Esophagus (tissue), 2 donors: ENCODE results near the gene CEP68. TPM values are rescaled to one million over a fixed set of nuclear protein-coding genes. Genes with fewer than 3 reads are reported as not detected.

Experiments
- H3K27ac ChIP-seq, 2 donors: one replicate each; pipeline ENCODE4 v1.5.1; 2013; ENCODE audit warnings: low read depth in 2 of 2, mild to moderate bottlenecking in 2 of 2, inconsistent platforms in 1 of 2, low read length in 1 of 2, moderate library complexity in 1 of 2
- H3K27me3 ChIP-seq, 2 donors: one replicate each; pipeline ENCODE4 v1.6.1; 2013; ENCODE audit warnings: low read length in 2 of 2, control low read depth in 1 of 2, mild to moderate bottlenecking in 1 of 2; ENCODE audit not compliant: insufficient read depth in 2 of 2, control insufficient read depth in 1 of 2
- H3K36me3 ChIP-seq, 2 donors: one replicate each; pipeline ENCODE4 v1.6.1; 2013; ENCODE audit warnings: low read length in 1 of 2; ENCODE audit not compliant: control insufficient read depth in 2 of 2, insufficient read depth in 2 of 2
- H3K4me1 ChIP-seq, 2 donors: one replicate each; pipeline ENCODE4 v1.6.1; 2013; ENCODE audit warnings: low read length in 1 of 2; ENCODE audit not compliant: control insufficient read depth in 2 of 2, insufficient read depth in 2 of 2
- H3K4me3 ChIP-seq, 2 donors: one replicate each; pipeline ENCODE4 v1.5.1; 2013; ENCODE audit warnings: low read length in 2 of 2, mild to moderate bottlenecking in 2 of 2, low read depth in 1 of 2, moderate library complexity in 1 of 2
- H3K9me3 ChIP-seq, 2 donors: one replicate each; pipeline ENCODE4 v1.6.1; 2013; ENCODE audit warnings: mild to moderate bottlenecking in 2 of 2, low read depth in 1 of 2, low read length in 1 of 2, moderate library complexity in 1 of 2; ENCODE audit not compliant: control insufficient read depth in 2 of 2, insufficient read depth in 1 of 2
- WGBS, 2 donors: extraction: QIAGEN DNeasy Blood & Tissue Kit; methylation state at CpG; one replicate each; pipeline ENCODE4 v1.1.7; 2013; 5-methylcytosine and 5-hydroxymethylcytosine counted together
- polyA plus RNA-seq, 2 donors: library from polyadenylated mRNA; stranded (reverse); fragments of 200-250 nt; gene quantifications; one replicate each; pipeline ENCODE4 v1.2.3, GENCODE V29; 2013
- donor health status: healthy with polysubstance abuse.
- donor health status: Bipolar disorder and iron deficiency.

CEP68 gene
- polyA plus RNA-seq, 2 donors, result 3.3 to 4.3 TPM

DNA sequence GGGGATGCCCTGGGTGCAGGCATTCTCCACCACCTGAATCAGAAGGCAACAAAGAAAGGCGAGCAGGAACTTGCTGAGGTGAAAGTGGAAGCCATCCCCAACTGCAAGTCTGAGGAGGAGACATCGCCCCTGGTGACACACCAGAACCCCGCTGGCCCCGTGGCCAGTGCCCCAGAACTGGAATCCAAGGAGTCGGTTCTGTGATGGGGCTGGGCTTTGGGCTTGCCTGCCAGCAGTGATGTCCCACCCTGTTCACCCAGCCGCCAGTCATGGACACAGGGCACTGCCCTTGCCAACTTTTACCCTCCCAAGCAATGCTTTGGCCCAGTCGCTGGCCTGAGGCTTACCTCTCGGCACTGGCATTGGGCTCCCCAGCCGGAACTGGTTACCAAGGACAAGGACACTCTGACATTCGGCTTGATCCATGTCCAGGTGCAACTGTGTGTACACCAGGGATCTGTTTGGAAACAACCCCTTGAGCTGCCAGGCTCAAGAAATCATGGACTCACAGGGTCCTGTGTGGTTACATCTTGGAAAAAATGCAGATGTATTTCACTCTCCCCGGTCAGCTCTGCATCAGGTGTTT lies 35.2 kb upstream of the CEP68 start:
- WGBS, 2 donors, result 57 to 68% methylated on average over 11 of the region's 11 CpGs
- H3K36me3 ChIP-seq, result peaks cover 2 to 8% of the 10 kb centered on the region in 2 donors
- no peaks in the 10 kb centered on the region for H3K9me3 ChIP-seq
- no peak overlapping the region for H3K4me3 ChIP-seq
- H3K27me3 ChIP-seq, result no peaks in the 10 kb centered on the region
- H3K27ac ChIP-seq, result no peak overlapping the region
- peaks cover 0 to 4% of the 10 kb centered on the region in 2 donors for H3K4me1 ChIP-seq

DNA sequence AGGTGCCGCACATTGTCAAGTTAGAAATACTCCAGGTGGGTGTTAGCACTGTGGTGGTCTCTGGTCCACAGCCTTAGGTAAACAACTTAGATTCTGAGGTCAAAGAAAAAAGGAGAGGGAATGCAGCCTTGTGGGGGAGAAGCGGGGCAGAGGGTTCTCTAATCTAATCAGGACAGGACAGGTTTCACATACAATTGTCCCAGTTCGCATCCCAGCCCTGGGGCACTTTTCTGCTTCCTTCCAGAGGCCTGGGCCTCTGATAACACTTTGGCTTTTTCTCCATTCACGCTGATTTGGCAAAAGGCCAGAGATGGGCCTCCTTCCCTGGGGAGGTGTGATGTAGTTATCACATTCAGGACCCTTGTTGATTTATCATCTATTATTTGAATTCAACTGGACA lies 34.5 kb upstream of the CEP68 start:
- H3K4me3 ChIP-seq, result no peak overlapping the region
- 66 to 76% methylated on average over 4 of the region's 4 CpGs for WGBS, 2 donors
- H3K27ac ChIP-seq, result no peak overlapping the region
- H3K4me1 ChIP-seq, result peaks cover 0 to 4% of the 10 kb centered on the region in 2 donors
- H3K27me3 ChIP-seq, result no peaks in the 10 kb centered on the region
- H3K9me3 ChIP-seq, result no peaks in the 10 kb centered on the region
- peaks cover 2 to 8% of the 10 kb centered on the region in 2 donors for H3K36me3 ChIP-seq

DNA sequence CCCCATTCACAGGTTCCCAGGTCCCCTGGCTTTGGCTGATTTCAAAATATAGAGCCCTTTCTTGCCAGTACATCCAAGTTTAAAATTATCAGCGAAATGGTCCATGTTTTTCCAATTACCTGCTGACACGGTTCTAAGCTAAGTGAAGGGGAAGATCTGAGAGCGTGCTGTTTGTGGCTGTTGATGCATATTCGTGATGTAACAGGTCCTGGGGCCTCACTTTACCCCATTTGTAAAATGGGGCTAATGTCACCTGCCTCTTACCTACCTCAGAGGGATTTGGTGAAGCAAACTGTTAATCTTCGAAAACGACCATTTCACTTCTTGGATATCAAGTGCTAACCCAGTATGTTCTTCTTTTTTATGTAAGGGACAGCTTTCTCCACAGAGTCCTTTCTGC lies 34.0 kb upstream of the CEP68 start:
- H3K4me1 ChIP-seq, result peaks cover 0 to 4% of the 10 kb centered on the region in 2 donors
- H3K9me3 ChIP-seq, result no peaks in the 10 kb centered on the region
- WGBS, 2 donors, result 90 to 94% methylated on average over 6 of the region's 6 CpGs
- H3K27me3 ChIP-seq, result no peaks in the 10 kb centered on the region
- H3K36me3 ChIP-seq, result peaks cover 2 to 8% of the 10 kb centered on the region in 2 donors
- no peak overlapping the region for H3K4me3 ChIP-seq
- no peak overlapping the region for H3K27ac ChIP-seq

DNA sequence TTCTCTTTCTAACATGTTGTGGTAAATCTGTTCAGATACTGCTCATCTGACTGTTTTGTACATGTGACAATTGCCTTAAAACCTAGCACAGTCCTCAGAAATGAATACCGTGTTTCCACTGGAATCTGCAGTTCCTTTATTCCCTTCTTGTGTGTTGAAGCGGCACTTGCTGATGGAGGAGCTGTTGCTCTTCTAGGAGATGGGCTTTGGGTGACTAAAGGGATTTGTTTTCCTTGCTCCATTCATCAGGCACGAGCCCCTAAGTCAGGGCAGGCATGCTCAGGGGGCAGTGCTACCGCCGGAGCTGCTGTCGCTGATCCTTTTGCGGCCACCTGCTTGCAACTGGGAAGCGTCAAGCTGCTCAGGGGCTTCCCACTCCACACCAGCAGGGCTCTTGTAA lies 32.5 kb upstream of the CEP68 start:
- Histone ChIP-seq H3K4me1 (peaks cover 0 to 4% of the 10 kb centered on the region in 2 donors), H3K9me3 (no peaks in the 10 kb centered on the region), H3K27ac (peak overlapping the region; percentile 21 to 52), H3K27me3 (no peaks in the 10 kb centered on the region), H3K4me3 (no peak overlapping the region), H3K36me3 (peaks cover 2 to 6% of the 10 kb centered on the region in 2 donors)
- 79 to 90% methylated on average over 8 of the region's 8 CpGs for WGBS, 2 donors

DNA sequence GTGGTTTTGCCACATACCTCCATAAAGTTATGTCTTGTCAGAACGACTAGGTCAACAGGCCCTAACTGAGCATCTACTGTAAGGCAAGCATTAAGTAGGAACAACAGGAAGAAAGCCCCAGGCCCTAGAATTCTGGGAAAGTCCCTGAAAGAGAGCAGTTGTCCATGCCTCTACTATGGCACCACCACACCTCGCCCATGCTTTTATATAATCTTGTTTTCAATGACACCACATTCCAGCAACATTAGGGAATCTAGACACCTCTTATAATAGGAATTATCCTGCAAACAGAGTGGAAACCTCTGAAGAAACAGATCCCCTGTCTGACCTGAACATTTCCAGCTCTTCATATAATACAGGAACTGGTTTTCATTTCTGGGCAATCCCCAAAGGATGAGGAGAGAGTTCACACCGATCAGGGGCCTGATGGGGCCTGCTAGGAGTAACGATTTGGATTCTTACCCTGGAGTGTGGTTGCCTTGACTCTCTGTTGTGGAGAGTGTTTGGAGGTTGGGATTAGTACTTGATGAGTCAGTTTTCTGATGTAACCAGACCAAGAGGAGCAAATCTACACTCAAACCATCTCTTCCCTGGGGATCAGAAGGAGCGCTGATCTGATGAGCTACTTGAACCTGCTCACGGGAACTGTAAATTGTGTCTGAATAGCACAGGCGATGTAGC lies 31.9 kb upstream of the CEP68 start:
- Histone ChIP-seq H3K27ac (peak overlapping the region; percentile 21 to 52), H3K36me3 (peaks cover 2 to 4% of the 10 kb centered on the region in 2 donors)
- WGBS, 2 donors, result 56 to 66% methylated on average over 7 of the region's 7 CpGs

DNA sequence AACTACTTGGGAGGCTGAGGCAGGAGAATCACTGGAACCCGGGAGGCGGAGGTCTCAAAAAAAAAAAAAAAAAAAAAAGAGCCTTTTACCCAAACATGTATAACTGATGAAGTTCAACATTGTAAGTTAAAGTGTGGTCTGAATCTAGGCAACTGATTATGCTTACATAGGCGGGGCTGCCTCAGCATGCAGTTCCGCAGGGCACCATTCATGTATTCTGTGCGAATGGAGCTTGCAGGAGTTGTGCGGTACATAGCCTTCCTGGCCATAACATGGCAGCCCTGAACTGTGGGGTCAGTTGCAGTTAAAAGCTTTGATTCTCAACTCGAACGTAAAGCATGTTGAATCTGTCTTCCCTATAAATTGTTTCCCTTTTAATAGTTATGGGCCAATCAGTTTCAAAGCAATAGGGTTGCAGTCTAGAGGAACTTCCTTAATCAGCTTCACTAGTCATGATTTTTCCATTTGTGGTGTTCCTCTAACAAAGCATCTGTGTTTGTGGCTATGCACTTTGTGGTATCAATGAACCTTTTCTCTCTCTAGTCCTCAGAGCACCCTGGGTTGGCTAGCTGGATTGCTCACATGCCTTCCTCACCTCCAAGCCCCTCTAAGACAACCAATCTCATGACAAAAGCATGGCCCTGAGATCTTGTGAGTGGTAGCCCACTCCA lies 30.6 kb upstream of the CEP68 start:
- WGBS, 2 donors, result 90 to 93% methylated on average over 8 of the region's 8 CpGs
- Histone ChIP-seq H3K4me1 (peaks cover 0 to 4% of the 10 kb centered on the region in 2 donors), H3K27ac (no peak overlapping the region), H3K9me3 (no peaks in the 10 kb centered on the region), H3K27me3 (no peaks in the 10 kb centered on the region), H3K36me3 (peaks cover 2 to 3% of the 10 kb centered on the region in 2 donors), H3K4me3 (no peak overlapping the region)

More for the DNA sequence above, 31.9 kb upstream of the CEP68 start:
- H3K4me3 ChIP-seq, result no peak overlapping the region
- peaks cover 0 to 4% of the 10 kb centered on the region in 2 donors for H3K4me1 ChIP-seq
- H3K9me3 ChIP-seq, result no peaks in the 10 kb centered on the region
- H3K27me3 ChIP-seq, result no peaks in the 10 kb centered on the region

DNA sequence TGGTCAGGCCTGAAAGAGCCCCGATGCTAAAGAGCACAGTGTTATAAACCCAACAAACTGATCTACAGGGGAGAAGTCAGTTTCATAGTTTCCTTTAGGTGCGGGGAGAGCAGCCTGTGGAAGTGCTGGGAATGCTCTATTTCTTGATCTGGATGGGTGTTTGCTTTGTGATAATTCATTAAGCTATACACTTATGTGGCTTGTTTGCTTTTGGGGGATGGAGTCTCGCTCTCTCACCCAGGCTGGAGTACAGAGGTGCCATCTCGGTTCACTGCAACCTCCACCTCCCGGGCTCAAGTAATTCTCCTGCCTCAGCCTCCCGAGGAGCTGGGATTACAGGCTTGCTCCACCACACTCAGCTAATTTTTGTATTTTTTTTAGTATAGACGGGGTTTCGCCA lies 30.1 kb upstream of the CEP68 start:
- WGBS, 2 donors, result 92 to 97% methylated on average over 8 of the region's 8 CpGs
- peaks cover 0 to 2% of the 10 kb centered on the region in 2 donors for H3K36me3 ChIP-seq
- no peaks in the 10 kb centered on the region for H3K4me1 ChIP-seq
- no peak overlapping the region for H3K27ac ChIP-seq
- no peak overlapping the region for H3K4me3 ChIP-seq
- no peaks in the 10 kb centered on the region for H3K9me3 ChIP-seq
- H3K27me3 ChIP-seq, result no peaks in the 10 kb centered on the region

DNA sequence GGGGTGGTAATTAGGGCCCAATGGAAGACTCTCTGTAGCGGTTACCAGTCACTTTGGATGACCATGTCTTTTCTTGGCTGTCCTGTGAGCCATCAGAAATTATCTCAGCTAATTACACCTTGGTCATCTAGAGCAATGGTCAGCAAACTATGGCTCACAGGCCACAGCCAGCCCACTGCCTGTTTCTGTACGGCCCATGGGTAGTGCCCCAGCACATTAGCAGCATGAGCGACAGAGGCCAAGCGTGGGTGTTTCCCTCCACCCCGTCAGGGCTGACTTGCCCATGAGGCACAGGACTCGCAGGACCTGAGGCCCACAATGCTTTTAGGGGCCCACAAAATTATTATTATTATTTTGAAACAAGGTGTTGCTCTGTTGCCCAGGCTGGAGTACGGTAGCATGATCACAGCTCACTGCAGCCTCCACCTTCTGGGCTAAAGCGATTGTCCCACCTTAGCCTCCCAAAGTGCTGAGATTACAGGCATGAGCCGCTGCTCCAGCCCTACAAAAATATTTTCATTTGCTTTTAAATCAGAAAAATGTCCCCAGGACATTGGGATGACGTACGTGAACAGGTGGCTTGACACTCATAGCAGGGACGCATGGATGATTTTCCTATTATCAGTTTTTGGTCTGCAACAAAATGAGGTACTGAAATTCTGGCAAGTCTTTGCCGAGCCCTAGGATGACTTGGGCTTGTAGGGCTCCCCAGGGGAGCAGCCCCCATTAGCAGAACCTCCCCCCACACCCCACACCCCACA lies 29.3 kb upstream of the CEP68 start:
- Histone ChIP-seq H3K27me3 (no peaks in the 10 kb centered on the region), H3K4me3 (no peak overlapping the region), H3K4me1 (no peaks in the 10 kb centered on the region), H3K36me3 (no peaks in the 10 kb centered on the region), H3K9me3 (no peaks in the 10 kb centered on the region), H3K27ac (no peak overlapping the region)
- 90 to 94% methylated on average over 13 of the region's 13 CpGs for WGBS, 2 donors

DNA sequence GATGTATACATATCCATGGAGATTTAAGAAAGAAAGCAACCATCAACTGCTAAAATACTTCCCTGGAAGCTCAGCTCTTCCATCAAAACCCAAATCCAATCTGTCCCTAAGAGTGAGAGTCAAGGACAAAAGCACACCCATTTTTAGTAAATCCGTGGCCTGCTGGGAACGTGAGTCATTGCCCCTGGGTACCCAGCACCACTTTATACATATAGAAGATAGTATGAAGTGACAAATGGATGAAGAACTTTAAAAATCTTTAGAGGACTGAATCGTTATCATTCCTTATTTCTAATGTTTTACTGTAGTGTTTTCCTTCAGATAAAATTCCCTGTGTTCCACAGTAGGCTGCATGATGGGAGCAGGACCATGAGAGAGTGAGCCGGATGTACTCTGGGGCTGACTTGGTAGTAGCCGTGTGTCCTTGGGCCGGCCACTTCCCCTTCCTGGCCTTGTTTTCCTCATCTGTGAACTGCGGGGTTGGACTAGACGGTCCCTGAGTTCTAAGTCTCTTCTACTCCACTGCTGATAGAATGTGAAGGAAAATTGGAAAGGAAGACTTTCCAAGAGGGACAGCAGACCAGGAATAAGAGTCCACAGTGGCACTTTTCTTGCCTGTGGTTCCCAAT lies 28.5 kb upstream of the CEP68 start:
- Histone ChIP-seq H3K4me1 (no peaks in the 10 kb centered on the region), H3K27ac (no peak overlapping the region), H3K27me3 (no peaks in the 10 kb centered on the region), H3K4me3 (no peak overlapping the region), H3K36me3 (no peaks in the 10 kb centered on the region), H3K9me3 (no peaks in the 10 kb centered on the region)
- 77 to 78% methylated on average over 8 of the region's 8 CpGs for WGBS, 2 donors
